ENCODE results near the gene PTPRT. TPM values are rescaled to one million over a fixed set of nuclear protein-coding genes. Genes with fewer than 3 reads are reported as not detected.

PTPRT gene
- total RNA-seq, 1 experiment from 2014 or later, result 44.5 TPM

DNA sequence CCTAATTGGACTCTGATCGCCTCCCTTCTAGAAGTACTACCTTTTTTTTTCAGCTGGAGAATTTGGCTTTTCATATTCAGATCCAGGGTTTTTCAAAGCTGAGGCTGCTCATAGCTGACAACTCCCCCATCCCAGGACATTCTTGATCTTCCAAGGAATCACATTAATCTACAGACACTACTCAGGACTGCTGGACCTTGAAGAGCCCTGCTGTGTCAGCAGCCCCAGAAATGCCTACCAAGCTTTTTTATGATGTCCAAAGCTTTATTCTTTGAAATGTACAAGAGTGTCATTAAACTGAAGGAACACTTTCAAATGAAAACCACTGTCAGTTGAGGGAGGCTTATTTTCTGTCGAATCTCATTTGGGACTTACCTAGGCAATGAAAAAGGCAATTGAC lies 704.1 kb downstream of the PTPRT start:
- Histone ChIP-seq H3K4me2 (ENCODE audit: low read depth, low read length, poor library complexity, severe bottlenecking) (no peak overlapping the region), H3K4me1 (ENCODE audit: low read length) (peaks cover 17% of the 10 kb centered on the region)

GRCh38 chr20:42484790-42485375 lies 704.8 kb downstream of the PTPRT start:
- DNase-seq, result no peak
- Histone ChIP-seq H3K79me2 (ENCODE audit: low read length) (no peaks in the 10 kb centered on the region), H3K4me3 (ENCODE audit: low read length) (no peak overlapping the region), H2AFZ (ENCODE audit: low read length) (no peak overlapping the region), H3K9me2 (replicated peaks; ENCODE audit: insufficient read depth, low read length) (no peaks in the 10 kb centered on the region), H3K27me3 (ENCODE audit: low read length) (no peaks in the 10 kb centered on the region), H3K4me2 (ENCODE audit: low read depth, low read length, poor library complexity, severe bottlenecking) (peak overlapping the region; percentile 31), H3K36me3 (ENCODE audit: insufficient read depth, low read length) (no peaks in the 10 kb centered on the region), H3K9me3 (ENCODE audit: low read length) (no peaks in the 10 kb centered on the region), H3K4me1 (ENCODE audit: low read length) (peaks cover 17% of the 10 kb centered on the region), H3K9ac (ENCODE audit: low read length) (no peak overlapping the region), H3K27ac (ENCODE audit: low read length) (no peak overlapping the region), H4K20me1 (ENCODE audit: insufficient read depth, low read depth, low read length) (no peaks in the 10 kb centered on the region; the same call in 1 of the 2 replicates)

More for the DNA sequence above, 704.1 kb downstream of the PTPRT start:
- H3K9me3 ChIP-seq (ENCODE audit: low read length), result no peaks in the 10 kb centered on the region
- H3K9ac ChIP-seq (ENCODE audit: low read length), result no peak overlapping the region
- H2AFZ ChIP-seq (ENCODE audit: low read length), result no peak overlapping the region
- H3K36me3 ChIP-seq (ENCODE audit: insufficient read depth, low read length), result no peaks in the 10 kb centered on the region
- no peak overlapping the region for H3K27ac ChIP-seq (ENCODE audit: low read length)
- H3K9me2 ChIP-seq (replicated peaks; ENCODE audit: insufficient read depth, low read length), result no peaks in the 10 kb centered on the region
- no peaks in the 10 kb centered on the region for H3K79me2 ChIP-seq (ENCODE audit: low read length)
- no peak for DNase-seq
- H3K4me3 ChIP-seq (ENCODE audit: low read length), result no peak overlapping the region
- H3K27me3 ChIP-seq (ENCODE audit: low read length), result no peaks in the 10 kb centered on the region
- H4K20me1 ChIP-seq (ENCODE audit: insufficient read depth, low read depth, low read length), result no peaks in the 10 kb centered on the region; the same call in 1 of the 2 replicates

- no peaks in the 10 kb centered on the region for H3K9me3 ChIP-seq (ENCODE audit: low read length)
- H3K27me3 ChIP-seq (ENCODE audit: low read length), result no peaks in the 10 kb centered on the region
- H4K20me1 ChIP-seq (ENCODE audit: insufficient read depth, low read depth, low read length), result no peaks in the 10 kb centered on the region; the same call in 1 of the 2 replicates
- H3K9me2 ChIP-seq (replicated peaks; ENCODE audit: insufficient read depth, low read length), result no peaks in the 10 kb centered on the region
- H3K79me2 ChIP-seq (ENCODE audit: low read length), result no peaks in the 10 kb centered on the region
- no peak overlapping the region for H2AFZ ChIP-seq (ENCODE audit: low read length)
- DNase-seq, result no peak
- no peak overlapping the region for H3K4me2 ChIP-seq (ENCODE audit: low read depth, low read length, poor library complexity, severe bottlenecking)
- peaks cover 17% of the 10 kb centered on the region for H3K4me1 ChIP-seq (ENCODE audit: low read length)
- no peak overlapping the region for H3K4me3 ChIP-seq (ENCODE audit: low read length)
- H3K36me3 ChIP-seq (ENCODE audit: insufficient read depth, low read length), result no peaks in the 10 kb centered on the region
- no peak overlapping the region for H3K9ac ChIP-seq (ENCODE audit: low read length)
- no peak overlapping the region for H3K27ac ChIP-seq (ENCODE audit: low read length)
Observed at GRCh38 chr20:42484335-42484734, 705.4 kb downstream of the PTPRT start.

DNA sequence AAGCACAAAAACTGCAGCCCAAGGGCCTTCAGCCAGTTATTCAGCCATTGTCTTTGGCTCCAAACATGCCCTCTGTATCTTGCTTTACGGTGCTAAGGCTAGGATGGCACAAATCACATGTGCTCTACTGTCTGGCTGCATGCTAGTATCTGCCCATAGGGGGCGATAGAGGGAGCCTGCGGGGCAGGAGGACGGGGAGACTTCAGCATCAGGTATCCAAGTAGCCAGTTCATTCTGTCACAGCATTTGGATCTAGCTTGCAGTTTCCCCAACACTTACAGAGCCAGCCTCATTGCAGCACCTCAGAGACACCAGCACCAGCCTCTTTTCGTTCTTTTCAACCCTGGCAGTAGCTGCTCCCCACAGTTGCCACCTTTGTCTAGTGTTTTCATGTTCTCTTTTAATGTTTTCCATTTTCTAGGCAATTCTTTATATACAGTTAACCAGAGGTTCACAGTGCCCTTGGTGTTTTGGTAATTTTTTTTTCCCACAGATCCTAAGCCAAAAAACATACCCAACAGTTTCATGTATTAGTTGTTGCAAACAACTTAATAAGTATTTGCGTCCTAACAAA lies 705.9 kb downstream of the PTPRT start:
- H3K36me3 ChIP-seq (ENCODE audit: insufficient read depth, low read length), result no peaks in the 10 kb centered on the region

GRCh38 chr20:42482808-42483207 lies 706.9 kb downstream of the PTPRT start:
- no peaks in the 10 kb centered on the region for H3K36me3 ChIP-seq (ENCODE audit: insufficient read depth, low read length)
- no peaks in the 10 kb centered on the region for H3K9me2 ChIP-seq (replicated peaks; ENCODE audit: insufficient read depth, low read length)
- peaks cover 17% of the 10 kb centered on the region for H3K4me1 ChIP-seq (ENCODE audit: low read length)
- H3K4me2 ChIP-seq (ENCODE audit: low read depth, low read length, poor library complexity, severe bottlenecking), result no peak overlapping the region
- no peak for DNase-seq
- no peak overlapping the region for H3K4me3 ChIP-seq (ENCODE audit: low read length)
- H3K79me2 ChIP-seq (ENCODE audit: low read length), result no peaks in the 10 kb centered on the region
- H4K20me1 ChIP-seq (ENCODE audit: insufficient read depth, low read depth, low read length), result no peaks in the 10 kb centered on the region; the same call in 1 of the 2 replicates
- no peak overlapping the region for H3K27ac ChIP-seq (ENCODE audit: low read length)
- no peak overlapping the region for H2AFZ ChIP-seq (ENCODE audit: low read length)
- H3K9me3 ChIP-seq (ENCODE audit: low read length), result no peaks in the 10 kb centered on the region
- H3K27me3 ChIP-seq (ENCODE audit: low read length), result no peaks in the 10 kb centered on the region
- no peak overlapping the region for H3K9ac ChIP-seq (ENCODE audit: low read length)

More for the DNA sequence above, 705.9 kb downstream of the PTPRT start:
- Histone ChIP-seq H3K4me2 (ENCODE audit: low read depth, low read length, poor library complexity, severe bottlenecking) (no peak overlapping the region), H3K9me2 (replicated peaks; ENCODE audit: insufficient read depth, low read length) (no peaks in the 10 kb centered on the region), H3K9me3 (ENCODE audit: low read length) (no peaks in the 10 kb centered on the region), H3K4me3 (ENCODE audit: low read length) (no peak overlapping the region), H3K4me1 (ENCODE audit: low read length) (peaks cover 17% of the 10 kb centered on the region), H3K27ac (ENCODE audit: low read length) (no peak overlapping the region), H3K27me3 (ENCODE audit: low read length) (no peaks in the 10 kb centered on the region), H3K79me2 (ENCODE audit: low read length) (no peaks in the 10 kb centered on the region), H3K9ac (ENCODE audit: low read length) (no peak overlapping the region), H2AFZ (ENCODE audit: low read length) (no peak overlapping the region), H4K20me1 (ENCODE audit: insufficient read depth, low read depth, low read length) (no peaks in the 10 kb centered on the region; the same call in 1 of the 2 replicates)
- DNase-seq, result peak; percentile 91

DNA sequence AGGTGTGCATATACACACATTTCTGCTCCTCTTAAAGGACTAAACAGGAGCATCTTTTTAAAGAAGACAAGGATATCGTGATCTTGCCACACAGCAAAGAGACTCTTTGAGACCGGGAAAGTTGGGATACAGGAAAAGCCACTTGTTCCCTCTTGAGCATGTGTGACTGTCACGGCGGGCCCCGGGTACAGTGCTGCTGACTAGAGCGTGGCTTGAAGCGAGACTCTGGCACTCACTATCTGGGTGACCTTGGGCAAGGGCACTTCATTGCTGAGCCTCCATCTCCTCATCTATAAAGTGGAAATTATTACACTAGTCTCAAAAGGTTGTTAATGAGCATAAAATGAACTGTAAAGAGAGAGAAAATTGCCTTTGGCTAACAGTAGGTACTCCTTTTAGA lies 713.9 kb downstream of the PTPRT start:
- no peaks in the 10 kb centered on the region for H3K9me2 ChIP-seq (replicated peaks; ENCODE audit: insufficient read depth, low read length)
- H3K36me3 ChIP-seq (ENCODE audit: insufficient read depth, low read length), result no peaks in the 10 kb centered on the region
- H3K9me3 ChIP-seq (ENCODE audit: low read length), result no peaks in the 10 kb centered on the region
- no peaks in the 10 kb centered on the region for H4K20me1 ChIP-seq (ENCODE audit: insufficient read depth, low read depth, low read length)
- no peaks in the 10 kb centered on the region for H3K27me3 ChIP-seq (ENCODE audit: low read length)
- no peak overlapping the region for H2AFZ ChIP-seq (ENCODE audit: low read length)
- H3K79me2 ChIP-seq (ENCODE audit: low read length), result no peaks in the 10 kb centered on the region
- no peak for DNase-seq
- H3K4me1 ChIP-seq (ENCODE audit: low read length), result no peaks in the 10 kb centered on the region
- H3K9ac ChIP-seq (ENCODE audit: low read length), result no peak overlapping the region
- H3K4me2 ChIP-seq (ENCODE audit: low read depth, low read length, poor library complexity, severe bottlenecking), result no peak overlapping the region
- no peak overlapping the region for H3K4me3 ChIP-seq (ENCODE audit: low read length)
- H3K27ac ChIP-seq (ENCODE audit: low read length), result no peak overlapping the region

DNA sequence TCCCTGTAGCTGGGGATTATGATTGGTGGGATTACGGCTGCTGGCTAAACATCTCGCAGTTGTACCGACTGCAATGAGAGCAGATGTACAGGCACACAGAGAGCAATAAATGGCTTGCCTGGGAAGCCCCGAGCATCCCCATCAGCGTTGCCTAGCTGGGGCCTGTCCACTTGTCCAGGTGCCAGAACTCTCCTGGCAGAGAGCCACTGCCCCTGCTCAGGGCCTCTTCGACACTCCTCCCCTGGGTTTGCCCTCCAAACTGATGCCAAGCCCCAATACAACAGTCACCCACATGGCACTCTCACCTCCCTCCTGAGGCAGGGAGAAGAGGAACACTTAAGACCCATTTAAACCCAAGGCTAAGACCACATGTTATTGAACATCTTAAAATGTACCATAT lies 715.1 kb downstream of the PTPRT start:
- Histone ChIP-seq H3K4me1 (ENCODE audit: low read length) (no peaks in the 10 kb centered on the region), H3K79me2 (ENCODE audit: low read length) (no peaks in the 10 kb centered on the region), H3K4me2 (ENCODE audit: low read depth, low read length, poor library complexity, severe bottlenecking) (no peak overlapping the region), H4K20me1 (ENCODE audit: insufficient read depth, low read depth, low read length) (no peaks in the 10 kb centered on the region), H3K36me3 (ENCODE audit: insufficient read depth, low read length) (no peaks in the 10 kb centered on the region), H3K27ac (ENCODE audit: low read length) (no peak overlapping the region), H3K4me3 (ENCODE audit: low read length) (no peak overlapping the region), H3K9me3 (ENCODE audit: low read length) (no peaks in the 10 kb centered on the region), H2AFZ (ENCODE audit: low read length) (no peak overlapping the region), H3K9ac (ENCODE audit: low read length) (no peak overlapping the region), H3K9me2 (replicated peaks; ENCODE audit: insufficient read depth, low read length) (no peaks in the 10 kb centered on the region), H3K27me3 (ENCODE audit: low read length) (no peaks in the 10 kb centered on the region)
- no peak for DNase-seq

DNA sequence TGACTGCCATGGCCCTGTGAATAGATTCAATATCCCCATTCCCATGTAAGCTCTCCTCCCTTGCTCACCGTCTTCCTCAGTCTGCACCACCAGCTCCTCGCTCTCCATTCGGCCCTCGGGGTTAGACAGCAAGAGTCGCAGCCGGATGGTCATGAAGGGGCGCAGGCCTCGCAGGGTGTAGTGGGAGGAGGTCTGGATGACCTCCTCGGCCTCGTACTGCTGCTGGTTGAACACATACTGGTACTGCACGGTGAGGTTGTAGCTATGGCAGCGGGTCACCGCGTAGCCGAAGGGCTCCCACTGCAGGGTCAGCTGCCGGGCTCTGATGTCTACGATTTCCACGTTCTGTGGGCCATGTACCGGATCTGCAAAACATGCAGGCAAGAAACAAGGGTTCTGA lies 717.5 kb downstream of the PTPRT start:
- Histone ChIP-seq H3K79me2 (ENCODE audit: low read length) (no peaks in the 10 kb centered on the region), H3K9me3 (ENCODE audit: low read length) (no peaks in the 10 kb centered on the region), H3K9ac (ENCODE audit: low read length) (no peak overlapping the region), H3K4me3 (ENCODE audit: low read length) (no peak overlapping the region), H3K36me3 (ENCODE audit: insufficient read depth, low read length) (no peaks in the 10 kb centered on the region), H3K27me3 (ENCODE audit: low read length) (no peaks in the 10 kb centered on the region), H4K20me1 (ENCODE audit: insufficient read depth, low read depth, low read length) (no peaks in the 10 kb centered on the region), H3K27ac (ENCODE audit: low read length) (no peak overlapping the region), H3K9me2 (replicated peaks; ENCODE audit: insufficient read depth, low read length) (no peaks in the 10 kb centered on the region), H2AFZ (ENCODE audit: low read length) (no peak overlapping the region), H3K4me1 (ENCODE audit: low read length) (no peaks in the 10 kb centered on the region), H3K4me2 (ENCODE audit: low read depth, low read length, poor library complexity, severe bottlenecking) (no peak overlapping the region)
- no peak for DNase-seq
